SK-N-SH (cell line): ENCODE measurements around the gene GOLGA5. TPM values are rescaled to one million over a fixed set of nuclear protein-coding genes. Genes with fewer than 3 reads are reported as not detected.

ENCODE experiments used
- CTCF ChIA-PET: fragments of 300-600, 350-600 bp; formaldehyde crosslinking; extraction: SDS; loops from one replicate; lab custom pipeline; 2021; lab: Yijun Ruan, JAX
- POLR2A ChIA-PET: fragments of 350-600 bp; sonication (Branson Sonifier 250); formaldehyde crosslinking; extraction: SDS; loops from one replicate; lab custom pipeline; 2020; ENCODE audit warnings: antibody characterized with exemption, inconsistent platforms; lab: Yijun Ruan, JAX
- DNase-seq: peaks from one replicate; pipeline ENCODE4 v3.0.0; 2012
- H2AFZ ChIP-seq: fragments of 200-600 bp; sonication (generic); 2 replicates; pipeline ENCODE4 v1.8.1; 2016; ENCODE audit warnings: antibody characterized with exemption, mild to moderate bottlenecking, low read depth
- H3F3A ChIP-seq: fragments of 200-600 bp; sonication (generic); replicated peaks from 2 replicates; pipeline ENCODE3; 2016; ENCODE audit warnings: antibody characterized with exemption, mild to moderate bottlenecking; ENCODE audit not compliant: insufficient read depth
- H3K27ac ChIP-seq, 2 experiments: fragments of 200-500 bp in 1 of 2; fragments of 200-600 bp in 1 of 2; sonication (Bioruptor generic) in 1 of 2; sonication (generic), shearing (Covaris generic) in 1 of 2; 2 replicates each; pipeline versions ENCODE4 v1.5.1 to v1.6.1; 2014 to 2016; ENCODE audit warnings: low read depth in 2 of 2, inconsistent platforms in 1 of 2, low read length in 1 of 2, mild to moderate bottlenecking in 1 of 2, mixed read lengths in 1 of 2
- H3K27me3 ChIP-seq: fragments of 200-600 bp; sonication (generic), shearing (Covaris generic); 2 replicates; pipeline ENCODE4 v1.6.1; 2016; ENCODE audit warnings: mixed run types; ENCODE audit not compliant: insufficient read depth
- H3K36me3 ChIP-seq, 2 experiments: fragments of 200-500 bp in 1 of 2; fragments of 200-600 bp in 1 of 2; sonication (Bioruptor generic) in 1 of 2; sonication (generic) in 1 of 2; replicated peaks in 1 of 2; 2 replicates each; pipeline versions ENCODE3 to v1.5.1; 2014 to 2016; ENCODE audit warnings: low read length in 1 of 2, mild to moderate bottlenecking in 1 of 2; ENCODE audit not compliant: insufficient read depth in 2 of 2, control insufficient read depth in 1 of 2
- H3K4me1 ChIP-seq, 2 experiments: fragments of 200-500 bp in 1 of 2; fragments of 200-600 bp in 1 of 2; sonication (Bioruptor generic) in 1 of 2; sonication (generic), shearing (Covaris generic) in 1 of 2; 2 replicates each; pipeline versions ENCODE4 v1.5.1 to v1.6.1; 2014 to 2016; ENCODE audit warnings: low read depth in 1 of 2, low read length in 1 of 2, mixed run types in 1 of 2; ENCODE audit not compliant: insufficient read depth in 2 of 2, control insufficient read depth in 1 of 2
- H3K4me2 ChIP-seq: fragments of 200-600 bp; sonication (generic), shearing (Covaris generic); 2 replicates; pipeline ENCODE4 v1.6.1; 2017; ENCODE audit warnings: mixed run types
- H3K4me3 ChIP-seq, 2 experiments: fragments of 200-500 bp in 1 of 2; fragments of 200-600 bp in 1 of 2; sonication (Bioruptor generic) in 1 of 2; sonication (generic), shearing (Covaris generic) in 1 of 2; 2 replicates each; pipeline versions ENCODE4 v1.5.1 to v1.8.1; 2014 to 2016; ENCODE audit warnings: low read depth in 2 of 2, inconsistent platforms in 1 of 2, low read length in 1 of 2, mild to moderate bottlenecking in 1 of 2, mixed read lengths in 1 of 2, moderate library complexity in 1 of 2
- H3K79me2 ChIP-seq: fragments of 200-600 bp; sonication (generic); 2 replicates; pipeline ENCODE4 v1.8.1; 2017; ENCODE audit warnings: mild to moderate bottlenecking; ENCODE audit not compliant: insufficient read depth
- H3K9ac ChIP-seq: fragments of 200-600 bp; sonication (generic); 2 replicates; pipeline ENCODE4 v1.6.1; 2017; ENCODE audit warnings: mixed run types
- H3K9me2 ChIP-seq: fragments of 200-600 bp; sonication (generic); 2 replicates; pipeline ENCODE4 v1.6.1; 2017; ENCODE audit warnings: mixed run types
- H3K9me3 ChIP-seq: fragments of 200-600 bp; sonication (generic); 2 replicates; pipeline ENCODE4 v1.6.1; 2017; ENCODE audit warnings: mixed run types, mild to moderate bottlenecking, moderate library complexity
- H4K20me1 ChIP-seq: fragments of 200-600 bp; sonication (generic); 2 replicates; pipeline ENCODE4 v1.6.1; 2017; ENCODE audit warnings: mild to moderate bottlenecking, mixed run types; ENCODE audit not compliant: insufficient read depth
- CHD2 ChIP-seq: fragments of 150-350 bp; IDR thresholded peaks from 2 replicates; pipeline ENCODE4 v1.6.1; 2018; ENCODE audit warnings: low read length; ENCODE audit not compliant: partially characterized antibody
- ELF1 ChIP-seq: IDR thresholded peaks from 2 replicates; pipeline ENCODE4 v1.4.0; 2012
- EZH2phosphoT487 ChIP-seq: fragments of 200-600 bp; sonication (generic); IDR thresholded peaks from 2 replicates; pipeline ENCODE4 v1.6.1; 2017; ENCODE audit warnings: low read depth, mixed run types, mild to moderate bottlenecking, antibody characterized with exemption, moderate library complexity, borderline replicate concordance
- FOSL2 ChIP-seq: IDR thresholded peaks from 2 replicates; pipeline ENCODE4 v1.4.0; 2012; ENCODE audit warnings: low read depth, mild to moderate bottlenecking, moderate library complexity, borderline replicate concordance
- NRF1 ChIP-seq: IDR thresholded peaks from 2 replicates; pipeline ENCODE4 v1.6.1; 2012; ENCODE audit warnings: low read depth, mild to moderate bottlenecking, low read length
- RFX5 ChIP-seq: IDR thresholded peaks from 2 replicates; pipeline ENCODE4 v1.6.1; 2012; ENCODE audit warnings: mild to moderate bottlenecking, improper control_type of control experiment, low read length
- SMC3 ChIP-seq: IDR thresholded peaks from 2 replicates; pipeline ENCODE4 v1.6.1; 2012; ENCODE audit warnings: low read depth, low read length, improper control_type of control experiment
- TEAD4 ChIP-seq: IDR thresholded peaks from 2 replicates; pipeline ENCODE4 v1.4.0; 2012; ENCODE audit warnings: mild to moderate bottlenecking, borderline replicate concordance; ENCODE audit not compliant: insufficient read depth
- WGBS: methylation state at CpG from one replicate; pipeline ENCODE4 v1.1.6; 2017; ENCODE audit warnings: low lambda C conversion rate; 5-methylcytosine and 5-hydroxymethylcytosine counted together
- polyA plus RNA-seq, 3 experiments: library from polyadenylated mRNA; depleted of rRNA; stranded (reverse); fragments of >200 nt; gene quantifications; 2 replicates each; pipeline ENCODE4 v1.2.3, GENCODE V29; 2012
- TF ChIP-seq, protein P1 (sequence below): IDR thresholded peaks from 2 replicates; pipeline ENCODE4 v1.6.1; 2012; ENCODE audit warnings: mild to moderate bottlenecking, low read depth, low read length, moderate library complexity
- TF ChIP-seq, protein P2 (sequence below): fragments of 150-350 bp; IDR thresholded peaks from 2 replicates; pipeline ENCODE4 v1.6.1; 2017; ENCODE audit warnings: antibody characterized with exemption, low read length, low read depth, borderline replicate concordance
- TF ChIP-seq, protein P3 (sequence below): fragments of 200-600 bp; sonication (generic); IDR thresholded peaks from 2 replicates; pipeline ENCODE4 v1.6.1; 2017; ENCODE audit warnings: antibody characterized with exemption, mild to moderate bottlenecking, moderate library complexity

GOLGA5 gene
- polyA plus RNA-seq, 1 of the 3 experiments (the other 2 are of a cell fraction): 25.6 TPM

DNA sequence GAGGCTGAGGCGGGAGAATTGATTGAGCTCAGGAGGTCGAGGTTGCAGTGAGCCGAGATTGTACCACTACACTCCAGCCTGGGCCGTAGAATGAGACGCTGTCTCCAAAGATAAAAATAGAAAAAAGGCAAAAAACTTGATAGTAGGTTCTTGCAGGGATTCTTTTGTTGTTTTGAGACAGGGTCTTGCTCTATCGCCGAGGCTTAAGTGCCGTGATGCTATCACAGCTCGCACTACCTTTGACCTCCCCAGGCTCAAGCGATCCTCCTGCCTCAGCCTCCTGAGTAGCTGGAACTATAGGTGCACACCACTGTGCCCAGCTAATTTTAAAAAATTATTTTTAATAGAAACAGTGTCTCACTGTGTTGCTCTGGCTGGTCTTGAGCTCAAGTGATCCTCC is 4.7 kb downstream of the GOLGA5 start (continued):
- TF ChIP-seq, protein P1, sequence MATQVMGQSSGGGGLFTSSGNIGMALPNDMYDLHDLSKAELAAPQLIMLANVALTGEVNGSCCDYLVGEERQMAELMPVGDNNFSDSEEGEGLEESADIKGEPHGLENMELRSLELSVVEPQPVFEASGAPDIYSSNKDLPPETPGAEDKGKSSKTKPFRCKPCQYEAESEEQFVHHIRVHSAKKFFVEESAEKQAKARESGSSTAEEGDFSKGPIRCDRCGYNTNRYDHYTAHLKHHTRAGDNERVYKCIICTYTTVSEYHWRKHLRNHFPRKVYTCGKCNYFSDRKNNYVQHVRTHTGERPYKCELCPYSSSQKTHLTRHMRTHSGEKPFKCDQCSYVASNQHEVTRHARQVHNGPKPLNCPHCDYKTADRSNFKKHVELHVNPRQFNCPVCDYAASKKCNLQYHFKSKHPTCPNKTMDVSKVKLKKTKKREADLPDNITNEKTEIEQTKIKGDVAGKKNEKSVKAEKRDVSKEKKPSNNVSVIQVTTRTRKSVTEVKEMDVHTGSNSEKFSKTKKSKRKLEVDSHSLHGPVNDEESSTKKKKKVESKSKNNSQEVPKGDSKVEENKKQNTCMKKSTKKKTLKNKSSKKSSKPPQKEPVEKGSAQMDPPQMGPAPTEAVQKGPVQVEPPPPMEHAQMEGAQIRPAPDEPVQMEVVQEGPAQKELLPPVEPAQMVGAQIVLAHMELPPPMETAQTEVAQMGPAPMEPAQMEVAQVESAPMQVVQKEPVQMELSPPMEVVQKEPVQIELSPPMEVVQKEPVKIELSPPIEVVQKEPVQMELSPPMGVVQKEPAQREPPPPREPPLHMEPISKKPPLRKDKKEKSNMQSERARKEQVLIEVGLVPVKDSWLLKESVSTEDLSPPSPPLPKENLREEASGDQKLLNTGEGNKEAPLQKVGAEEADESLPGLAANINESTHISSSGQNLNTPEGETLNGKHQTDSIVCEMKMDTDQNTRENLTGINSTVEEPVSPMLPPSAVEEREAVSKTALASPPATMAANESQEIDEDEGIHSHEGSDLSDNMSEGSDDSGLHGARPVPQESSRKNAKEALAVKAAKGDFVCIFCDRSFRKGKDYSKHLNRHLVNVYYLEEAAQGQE: no peak

DNA sequence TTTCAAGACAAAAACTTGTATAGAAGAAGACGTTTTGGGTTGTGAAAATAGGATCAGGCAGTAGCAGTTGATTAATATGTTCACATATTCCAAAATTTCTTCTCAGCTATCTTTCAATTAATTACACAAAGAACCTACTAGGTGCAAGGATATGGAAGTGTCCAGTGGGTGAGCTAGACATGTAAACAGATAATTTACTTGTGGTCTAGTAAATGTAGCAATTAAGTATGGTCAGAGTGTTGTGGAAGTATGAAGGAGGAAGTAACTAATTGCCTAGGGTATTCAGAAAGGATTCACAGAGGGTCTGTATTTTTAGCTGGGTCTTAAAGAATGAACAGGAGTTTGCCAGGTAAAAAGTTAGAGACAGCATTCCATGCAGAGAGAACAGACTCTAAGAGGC is 5.9 kb downstream of the GOLGA5 start:
- Histone ChIP-seq H3F3A (no peaks in the 10 kb centered on the region), H3K4me2 (peak overlapping the region; percentile 38), H2AFZ (no peak overlapping the region), H3K9me2 (no peaks in the 10 kb centered on the region)
- POLR2A ChIA-PET: no interaction called here
- CTCF ChIA-PET: interaction anchor here (0.7 to 1.8 kb wide), 4 partner anchors 19 to 1955 kb away, joined by 3 to 4 read pairs (median 4); no protein-coding TSS in a partner anchor
- WGBS: 97% methylated on average over 1 of the region's 1 CpG
- TF ChIP-seq, protein P2, sequence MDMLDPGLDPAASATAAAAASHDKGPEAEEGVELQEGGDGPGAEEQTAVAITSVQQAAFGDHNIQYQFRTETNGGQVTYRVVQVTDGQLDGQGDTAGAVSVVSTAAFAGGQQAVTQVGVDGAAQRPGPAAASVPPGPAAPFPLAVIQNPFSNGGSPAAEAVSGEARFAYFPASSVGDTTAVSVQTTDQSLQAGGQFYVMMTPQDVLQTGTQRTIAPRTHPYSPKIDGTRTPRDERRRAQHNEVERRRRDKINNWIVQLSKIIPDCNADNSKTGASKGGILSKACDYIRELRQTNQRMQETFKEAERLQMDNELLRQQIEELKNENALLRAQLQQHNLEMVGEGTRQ: no peak
- TF ChIP-seq SMC3 (no peak), EZH2phosphoT487 (no peak), TEAD4 (no peak), FOSL2 (no peak), NRF1 (no peak), RFX5 (no peak), ELF1 (no peak), CHD2 (no peak)
- TF ChIP-seq, protein P3, sequence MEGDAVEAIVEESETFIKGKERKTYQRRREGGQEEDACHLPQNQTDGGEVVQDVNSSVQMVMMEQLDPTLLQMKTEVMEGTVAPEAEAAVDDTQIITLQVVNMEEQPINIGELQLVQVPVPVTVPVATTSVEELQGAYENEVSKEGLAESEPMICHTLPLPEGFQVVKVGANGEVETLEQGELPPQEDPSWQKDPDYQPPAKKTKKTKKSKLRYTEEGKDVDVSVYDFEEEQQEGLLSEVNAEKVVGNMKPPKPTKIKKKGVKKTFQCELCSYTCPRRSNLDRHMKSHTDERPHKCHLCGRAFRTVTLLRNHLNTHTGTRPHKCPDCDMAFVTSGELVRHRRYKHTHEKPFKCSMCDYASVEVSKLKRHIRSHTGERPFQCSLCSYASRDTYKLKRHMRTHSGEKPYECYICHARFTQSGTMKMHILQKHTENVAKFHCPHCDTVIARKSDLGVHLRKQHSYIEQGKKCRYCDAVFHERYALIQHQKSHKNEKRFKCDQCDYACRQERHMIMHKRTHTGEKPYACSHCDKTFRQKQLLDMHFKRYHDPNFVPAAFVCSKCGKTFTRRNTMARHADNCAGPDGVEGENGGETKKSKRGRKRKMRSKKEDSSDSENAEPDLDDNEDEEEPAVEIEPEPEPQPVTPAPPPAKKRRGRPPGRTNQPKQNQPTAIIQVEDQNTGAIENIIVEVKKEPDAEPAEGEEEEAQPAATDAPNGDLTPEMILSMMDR: no peak
- TF ChIP-seq, all 33 proteins: peak for 0
- DNase-seq: no peak
- Histone ChIP-seq H3K79me2 (peaks cover 96% of the 10 kb centered on the region), H3K4me3 (no peak overlapping the region), H3K27ac (no peak overlapping the region), H4K20me1 (peaks cover 36% of the 10 kb centered on the region), H3K9me3 (no peaks in the 10 kb centered on the region), H3K27me3 (no peaks in the 10 kb centered on the region), H3K9ac (no peak overlapping the region), H3K4me1 (peaks cover 5 to 11% of the 10 kb centered on the region in 2 experiments; a peak in 3 of 4 replicates), H3K36me3 (peaks cover 31 to 38% of the 10 kb centered on the region in 2 experiments)
